Camera-type eye (tissue), 1 donor: ENCODE data around the gene SYTL4. TPM values are rescaled to one million over a fixed set of nuclear protein-coding genes. Genes with fewer than 3 reads are reported as not detected.

Experiments used
- total RNA-seq: library from RNA; depleted of rRNA; stranded (reverse); fragments of >200 nt; gene quantifications from one replicate; pipeline ENCODE4 v1.2.3, GENCODE V29; 2014

The SYTL4 gene
- 32.8 TPM for total RNA-seq

DNA sequence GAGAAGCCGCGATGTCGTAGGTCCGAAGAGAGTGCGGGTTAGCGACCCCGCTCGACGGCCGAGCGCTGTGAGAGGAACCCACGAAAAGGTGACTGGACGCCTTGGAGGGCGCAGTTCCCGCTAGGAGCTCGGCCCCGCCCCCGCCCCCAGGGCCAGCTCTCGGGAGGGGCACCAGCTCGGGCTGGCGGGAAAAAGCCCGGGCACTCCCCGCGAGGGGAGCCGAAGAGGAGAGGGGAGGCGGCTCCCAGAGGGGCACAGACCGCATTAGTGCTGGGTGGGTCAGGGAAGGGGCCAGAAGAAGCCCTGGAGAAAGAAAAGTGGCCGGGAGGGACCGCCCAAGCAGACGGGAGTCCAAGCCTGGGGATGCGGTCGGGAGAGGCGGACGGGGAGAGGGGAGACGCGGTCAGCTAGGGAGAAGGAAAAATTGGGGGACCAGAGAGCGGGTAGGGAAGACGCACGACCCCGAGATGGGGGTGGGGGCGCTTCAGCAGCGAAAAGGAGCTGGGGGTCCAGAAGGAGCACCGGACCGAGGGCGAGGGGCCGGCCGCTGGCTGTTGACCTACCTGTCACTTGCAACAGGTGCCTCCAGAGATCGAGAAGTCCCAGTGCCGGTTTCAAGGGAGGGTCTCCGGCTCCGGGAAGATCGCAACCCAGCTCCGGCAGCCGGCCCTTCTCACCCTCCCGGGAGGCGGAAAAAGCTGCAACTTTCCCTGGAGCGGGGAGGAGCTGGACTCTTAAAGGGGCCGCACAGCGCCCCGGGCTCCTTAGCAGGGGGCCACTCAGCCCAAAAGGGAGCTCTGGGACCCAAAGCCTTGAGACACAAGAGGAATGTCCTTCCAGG is at the start of gene SYTL4:
SYTL4 (minus strand) TSS at position 681 of the 841 bp plus-strand sequence. CDS start 30,084 bp downstream, outside the sequence.

DNA sequence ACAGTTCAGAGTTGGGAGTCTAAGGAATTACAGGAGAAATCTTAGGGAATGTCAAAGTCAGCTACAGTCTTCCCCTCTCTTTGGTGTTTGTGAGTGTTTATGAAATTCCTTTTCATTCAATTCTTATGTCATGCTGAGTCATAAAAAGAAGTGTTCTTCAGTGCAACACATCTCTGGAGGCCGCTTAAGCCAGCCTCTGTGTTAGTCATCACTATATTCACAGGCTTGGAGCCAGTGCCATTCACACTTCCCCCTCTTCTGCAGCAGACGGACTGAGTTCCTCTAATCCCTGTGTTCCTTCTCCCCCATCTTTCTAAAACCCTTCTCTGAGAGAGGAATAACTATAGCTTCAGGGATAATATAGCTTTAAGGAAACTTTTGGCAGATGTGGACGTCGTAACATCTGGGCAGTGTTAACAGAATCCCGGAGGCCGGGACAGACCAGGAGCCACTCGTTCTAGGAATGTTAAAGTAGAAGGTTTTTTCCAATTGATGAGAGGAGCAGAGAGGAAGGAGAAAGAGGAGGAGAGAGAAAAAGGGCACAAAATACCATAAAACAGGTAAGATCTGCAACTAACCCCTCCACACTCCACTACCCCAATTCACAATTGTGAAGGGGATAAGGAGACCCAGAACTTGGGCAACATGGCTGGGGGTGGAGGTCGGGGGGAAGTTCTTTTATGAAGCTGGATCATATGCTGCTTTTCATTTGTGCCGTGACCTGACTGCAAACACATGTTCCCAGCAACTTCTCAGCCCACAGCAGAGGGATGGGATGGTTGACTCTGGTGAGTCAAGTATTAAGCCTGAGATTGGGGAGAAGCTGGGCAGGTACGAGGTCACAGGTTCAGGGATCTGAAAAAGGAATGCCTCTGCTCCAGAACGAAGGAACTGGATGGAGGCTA is 87.7 kb downstream of the SYTL4 start, which contains the start of gene SRPX2:
SRPX2 (plus strand) TSS at position 244 of the 905 bp plus-strand sequence. CDS start 2,124 bp downstream, outside the sequence.

DNA sequence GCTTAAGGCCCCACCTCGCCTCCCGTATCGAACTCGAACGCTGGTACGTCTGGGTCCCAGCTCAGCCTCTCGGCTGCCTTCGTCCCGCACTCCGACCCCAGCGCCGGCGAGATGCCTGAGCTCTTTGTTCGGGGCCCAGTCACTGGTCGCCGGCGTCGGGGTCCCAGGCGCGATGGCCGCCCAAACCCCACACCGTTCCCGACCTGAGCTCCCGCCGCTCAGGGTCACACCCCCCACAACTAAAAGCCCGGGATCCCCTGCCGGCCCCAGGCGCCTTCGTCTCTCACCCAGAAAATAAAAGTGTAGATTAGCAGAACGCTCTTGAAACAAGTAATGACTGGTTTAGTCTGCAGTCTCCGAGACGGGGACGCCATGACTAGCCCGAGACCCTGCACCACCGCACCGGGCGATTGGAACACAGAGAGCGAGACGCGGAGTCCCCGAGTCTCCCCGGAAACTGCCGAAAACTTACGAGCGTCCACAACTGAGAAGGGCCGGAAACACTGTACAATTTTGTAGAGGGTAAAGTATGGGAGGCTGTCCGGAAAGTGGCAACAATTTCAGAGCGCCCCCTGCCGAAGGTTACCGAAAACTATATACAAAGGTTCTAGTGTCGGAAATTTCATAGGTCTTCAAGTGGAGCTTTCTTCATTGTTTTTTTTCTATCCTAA is 95.5 kb downstream of the SYTL4 start, which contains the start of gene TSPAN6:
TSPAN6 (minus strand) TSS at position 486 of the 671 bp plus-strand sequence; CDS start at position 374, 112 bp downstream.

Other genes with a start within 250 kb of the SYTL4 start
- gene TNMD, start 147.2 kb downstream of the SYTL4 start, total RNA-seq, result 36.9 TPM
- 55.5 TPM for gene TSPAN6, start 95.3 kb downstream of the SYTL4 start, total RNA-seq
- 6.3 TPM for gene SRPX2, start 87.9 kb downstream of the SYTL4 start, total RNA-seq
- 22.9 TPM for gene CSTF2, start 88.3 kb upstream of the SYTL4 start, total RNA-seq
- gene NOX1, start 142.2 kb upstream of the SYTL4 start, total RNA-seq, result 0.33 TPM
- gene XKRX, start 196.8 kb upstream of the SYTL4 start, total RNA-seq, result 0.77 TPM
- gene ARL13A, start 237.6 kb upstream of the SYTL4 start, total RNA-seq, result not detected